Neural progenitor cell (in vitro differentiated cells): Measurements from ENCODE around the gene DNASE1L3. TPM values are rescaled to one million over a fixed set of nuclear protein-coding genes. Genes with fewer than 3 reads are reported as not detected.

Source experiments
- DNase-seq: peaks from one replicate; pipeline ENCODE4 v3.0.0-alpha.2; 2016; ENCODE audit warnings: low spot score
- H2AFZ ChIP-seq: fragments of 200-600 bp; sonication (generic); replicated peaks from 2 replicates; pipeline ENCODE4 v1.6.1; 2016; ENCODE audit warnings: antibody characterized with exemption
- H3F3A ChIP-seq: fragments of 200-600 bp; sonication (generic); 2 replicates; pipeline ENCODE4 v1.6.1; 2016; ENCODE audit warnings: antibody characterized with exemption, low read depth
- H3K27ac ChIP-seq: fragments of 200-600 bp; sonication (generic); 2 replicates; pipeline ENCODE4 v1.5.1; 2016; ENCODE audit warnings: mild to moderate bottlenecking
- H3K27me3 ChIP-seq: fragments of 200-600 bp; sonication (generic); 2 replicates; pipeline ENCODE4 v1.6.1; 2016; ENCODE audit warnings: mild to moderate bottlenecking, moderate library complexity
- H3K36me3 ChIP-seq: fragments of 200-600 bp; sonication (generic); 2 replicates; pipeline ENCODE4 v1.5.1; 2016
- H3K4me1 ChIP-seq: fragments of 200-600 bp; sonication (generic); 2 replicates; pipeline ENCODE4 v1.6.1; 2016; ENCODE audit warnings: mixed run types
- H3K4me2 ChIP-seq: fragments of 200-600 bp; sonication (generic); 2 replicates; pipeline ENCODE4 v1.6.1; 2016
- H3K4me3 ChIP-seq: fragments of 200-600 bp; sonication (generic); 2 replicates; pipeline ENCODE4 v1.5.1; 2016
- H3K79me2 ChIP-seq: fragments of 200-600 bp; sonication (generic); 2 replicates; pipeline ENCODE4 v1.6.1; 2016; ENCODE audit warnings: low read depth
- H3K9ac ChIP-seq: fragments of 200-600 bp; sonication (generic); 2 replicates; pipeline ENCODE4 v1.6.1; 2016
- H3K9me3 ChIP-seq: fragments of 200-600 bp; sonication (generic); 2 replicates; pipeline ENCODE4 v1.5.1; 2016; ENCODE audit warnings: low read depth
- H4K20me1 ChIP-seq: fragments of 200-600 bp; sonication (generic); 2 replicates; pipeline ENCODE4 v1.6.1; 2016; ENCODE audit warnings: low read depth
- H3K27ac Mint-ChIP-seq: 3 replicates; pipeline ENCODE4 v1.8.0; 2021; ENCODE audit warnings: mixed read lengths
- H3K27me3 Mint-ChIP-seq: 2 replicates; pipeline ENCODE4 v1.8.0; 2022; ENCODE audit warnings: low read depth, mild to moderate bottlenecking, inconsistent platforms, moderate library complexity, mixed read lengths; ENCODE audit not compliant: insufficient read depth
- H3K36me3 Mint-ChIP-seq: 3 replicates; pipeline ENCODE4 v1.8.0; 2021; ENCODE audit warnings: mixed read lengths
- H3K4me1 Mint-ChIP-seq: 3 replicates; pipeline ENCODE4 v1.8.0; 2021; ENCODE audit warnings: mixed read lengths
- H3K4me3 Mint-ChIP-seq: 3 replicates; pipeline ENCODE4 v1.8.0; 2021; ENCODE audit warnings: mild to moderate bottlenecking, moderate library complexity, mixed read lengths
- H3K9me3 Mint-ChIP-seq: 3 replicates; pipeline ENCODE4 v1.8.0; 2020; ENCODE audit warnings: mixed read lengths
- CTCF ChIP-seq: fragments of 200-600 bp; sonication (generic); IDR thresholded peaks from 2 replicates; pipeline ENCODE4 v1.5.1; 2017; ENCODE audit warnings: antibody characterized with exemption, mild to moderate bottlenecking
- EZH2 ChIP-seq: fragments of 200-600 bp; sonication (generic); IDR thresholded peaks from 2 replicates; pipeline ENCODE4 v1.6.1; 2017; ENCODE audit warnings: antibody characterized with exemption, mild to moderate bottlenecking, moderate library complexity
- EZH2phosphoT487 ChIP-seq: fragments of 200-600 bp; sonication (generic); IDR thresholded peaks from 2 replicates; pipeline ENCODE4 v1.6.1; 2017; ENCODE audit warnings: antibody characterized with exemption
- total RNA-seq: library from RNA; depleted of rRNA; stranded (reverse); fragments of >200 nt; gene quantifications from 2 replicates; pipeline ENCODE4 v1.2.3, GENCODE V29; 2015; ENCODE audit warnings: low replicate concordance

DNASE1L3 gene
- total RNA-seq, 1 donor from 2014 or later: not detected

- peaks cover 7% of the 10 kb centered on the region for H3K4me1 Mint-ChIP-seq
- Histone ChIP-seq H3K4me1 (peaks cover 3% of the 10 kb centered on the region), H3K9me3 (no peaks in the 10 kb centered on the region), H3K9ac (no peak overlapping the region), H3K4me3 (no peak overlapping the region), H3K4me2 (no peak overlapping the region), H2AFZ (no peak overlapping the region), H4K20me1 (peaks cover 4% of the 10 kb centered on the region), H3K36me3 (no peaks in the 10 kb centered on the region), H3K79me2 (no peaks in the 10 kb centered on the region), H3F3A (peaks cover 7% of the 10 kb centered on the region), H3K27me3 (peaks cover 3% of the 10 kb centered on the region), H3K27ac (no peak overlapping the region)
- H3K27me3 Mint-ChIP-seq: peaks cover 3% of the 10 kb centered on the region
- H3K27ac Mint-ChIP-seq: no peak overlapping the region
- no peak overlapping the region for H3K4me3 Mint-ChIP-seq
- TF ChIP-seq EZH2phosphoT487 (no peak), EZH2 (no peak), CTCF (no peak)
- no peaks in the 10 kb centered on the region for H3K36me3 Mint-ChIP-seq
- H3K9me3 Mint-ChIP-seq: no peaks in the 10 kb centered on the region
- DNase-seq: no peak
These were observed 3.9 kb upstream of the DNASE1L3 start for GRCh38 chr3:58214484-58215316.

- H3K4me1 ChIP-seq: no peaks in the 10 kb centered on the region
- no peaks in the 10 kb centered on the region for H3K36me3 ChIP-seq
- Mint-ChIP-seq H3K36me3 (no peaks in the 10 kb centered on the region), H3K9me3 (no peaks in the 10 kb centered on the region), H3K4me3 (no peak overlapping the region), H3K27me3 (peaks cover under 1% of the 10 kb centered on the region), H3K27ac (no peak overlapping the region), H3K4me1 (no peaks in the 10 kb centered on the region)
- no peak for DNase-seq
- no peaks in the 10 kb centered on the region for H3F3A ChIP-seq
- no peak overlapping the region for H2AFZ ChIP-seq
- no peak overlapping the region for H3K4me2 ChIP-seq
- TF ChIP-seq CTCF (no peak), EZH2 (no peak), EZH2phosphoT487 (no peak)
- H4K20me1 ChIP-seq: no peaks in the 10 kb centered on the region
- H3K9me3 ChIP-seq: no peaks in the 10 kb centered on the region
- no peak overlapping the region for H3K4me3 ChIP-seq
- H3K27ac ChIP-seq: no peak overlapping the region
- no peaks in the 10 kb centered on the region for H3K27me3 ChIP-seq
- H3K9ac ChIP-seq: no peak overlapping the region
- H3K79me2 ChIP-seq: no peaks in the 10 kb centered on the region
These were observed 839 bp downstream of the DNASE1L3 start for GRCh38 chr3:58209933-58210332.

- H4K20me1 ChIP-seq: no peaks in the 10 kb centered on the region
- Mint-ChIP-seq H3K27me3 (peaks cover 1% of the 10 kb centered on the region), H3K9me3 (no peaks in the 10 kb centered on the region), H3K4me1 (no peaks in the 10 kb centered on the region), H3K4me3 (no peak overlapping the region), H3K27ac (no peak overlapping the region), H3K36me3 (no peaks in the 10 kb centered on the region)
- no peak for TF ChIP-seq CTCF
- no peak overlapping the region for H3K9ac ChIP-seq
- no peak overlapping the region for H2AFZ ChIP-seq
- no peaks in the 10 kb centered on the region for H3K4me1 ChIP-seq
- H3K27me3 ChIP-seq: no peaks in the 10 kb centered on the region
- H3K4me2 ChIP-seq: no peak overlapping the region
- H3F3A ChIP-seq: no peaks in the 10 kb centered on the region
- H3K4me3 ChIP-seq: no peak overlapping the region
- no peaks in the 10 kb centered on the region for H3K79me2 ChIP-seq
- DNase-seq: no peak
- H3K36me3 ChIP-seq: no peaks in the 10 kb centered on the region
- H3K27ac ChIP-seq: no peak overlapping the region
- no peaks in the 10 kb centered on the region for H3K9me3 ChIP-seq
These were observed 2.8 kb downstream of the DNASE1L3 start for GRCh38 chr3:58207954-58208353.
